ENCODE measurements around the gene CCDC142. TPM values are rescaled to one million over a fixed set of nuclear protein-coding genes. Genes with fewer than 3 reads are reported as not detected.

Gene CCDC142
- total and polyA plus RNA-seq, 9 of the 15 experiments (the other 6 are each of a cell fraction or from before 2014, with no cell fraction given), result 0.55 to 11.7 (median 7.2) TPM

GRCh38 chr2:74454654-74455511 lies 27.9 kb downstream of the CCDC142 start, which contains the start of gene INO80B (continued):
- TF ChIP-seq AFF1 (IDR thresholded peaks at IDR 0.05; ENCODE audit: low read depth in 1 of 2, partially characterized antibody in 2 of 2), result no peak
- TF ChIP-seq ZFP91 (CRISPR knock-in tag; IDR thresholded peaks at IDR 0.05), result no peak; the same call in 1 of the 2 replicates
- TF ChIP-seq CUX1 (CRISPR knock-in tag; IDR thresholded peaks at IDR 0.05), result no peak
- no peak for TF ChIP-seq ZNF699 (CRISPR knock-in tag; IDR thresholded peaks at IDR 0.05; ENCODE audit: insufficient replicate concordance)
- no peak for TF ChIP-seq XRCC4 (IDR thresholded peaks at IDR 0.05; ENCODE audit: extremely low read depth, insufficient read depth, insufficient read length)
- TF ChIP-seq BRCA1 (IDR thresholded peaks at IDR 0.05), result no peak
- no peak for TF ChIP-seq BRCA1 (CRISPR knock-in tag; IDR thresholded peaks at IDR 0.05)
- no peak for TF ChIP-seq ZNF76 (CRISPR knock-in tag; IDR thresholded peaks at IDR 0.05; ENCODE audit: borderline replicate concordance)
- no peak for TF ChIP-seq HMG20B (CRISPR knock-in tag; IDR thresholded peaks at IDR 0.05)
- no peak; the same call in 1 of the 2 replicates for TF ChIP-seq KAT8 (IDR thresholded peaks at IDR 0.05; ENCODE audit: low read depth)
- TF ChIP-seq ASH1L (IDR thresholded peaks at IDR 0.05; ENCODE audit: borderline replicate concordance, low read depth, partially characterized antibody), result peak; percentile 69
- no peak for TF ChIP-seq ELK1 (CRISPR knock-in tag; IDR thresholded peaks at IDR 0.05)
- peak; percentile 96 for TF ChIP-seq SAP30 (IDR thresholded peaks at IDR 0.05; ENCODE audit: borderline replicate concordance, insufficient read depth, low read depth, low read length, poor library complexity, severe bottlenecking)
- no peak for TF ChIP-seq CAMTA2 (CRISPR knock-in tag; conservative IDR thresholded peaks at IDR 0.05)

All from K562 (cell line).